HepG2 (cell line): Measurements from ENCODE around the gene CAMSAP3. TPM values are rescaled to one million over a fixed set of nuclear protein-coding genes. Genes with fewer than 3 reads are reported as not detected.
A peak's percentile ranks its signal among the peaks of the same experiment; 100 is the strongest.

ENCODE experiments used
- AKAP8 ChIP-seq: sonication (generic); formaldehyde crosslinking; IDR thresholded peaks from 2 replicates; pipeline ENCODE4 v1.5.1; 2020; ENCODE audit warnings: mild to moderate bottlenecking, missing genetic modification reagents
- BRD4 ChIP-seq: sonication (generic); formaldehyde crosslinking; IDR thresholded peaks from 2 replicates; pipeline ENCODE4 v1.4.0; 2020; ENCODE audit warnings: missing genetic modification reagents
- CERS6 ChIP-seq: sonication (generic); formaldehyde crosslinking; IDR thresholded peaks from 2 replicates; pipeline ENCODE4 v1.5.0; 2020; ENCODE audit warnings: missing genetic modification reagents
- FOSL1 ChIP-seq: sonication (generic); formaldehyde crosslinking; IDR thresholded peaks from 2 replicates; pipeline ENCODE4 v1.9.0; 2021; ENCODE audit warnings: missing genetic modification reagents, borderline replicate concordance
- HMGXB3 ChIP-seq: sonication (generic); formaldehyde crosslinking; IDR thresholded peaks from 2 replicates; pipeline ENCODE4 v1.4.0; 2020; ENCODE audit warnings: missing genetic modification reagents, borderline replicate concordance
- NFIB ChIP-seq: sonication (generic); formaldehyde crosslinking; IDR thresholded peaks from 2 replicates; pipeline ENCODE4 v1.9.0; 2021; ENCODE audit warnings: missing genetic modification reagents, mild to moderate bottlenecking, borderline replicate concordance
- PRDM4 ChIP-seq: sonication (generic); formaldehyde crosslinking; IDR thresholded peaks from 2 replicates; pipeline ENCODE4 v1.9.0; 2021; ENCODE audit warnings: missing genetic modification reagents, borderline replicate concordance
- REPIN1 ChIP-seq: sonication (generic); formaldehyde crosslinking; IDR thresholded peaks from 2 replicates; pipeline ENCODE4 v1.8.0; 2022; ENCODE audit warnings: missing genetic modification reagents, low read depth, mild to moderate bottlenecking, borderline replicate concordance
- SATB2 ChIP-seq: sonication (generic); formaldehyde crosslinking; IDR thresholded peaks from 2 replicates; pipeline ENCODE4 v1.5.0; 2020; ENCODE audit warnings: missing genetic modification reagents
- SRSF4 ChIP-seq: fragments of 200-400 bp; formaldehyde crosslinking; IDR thresholded peaks from one replicate; pipeline ENCODE4 v1.6.1; 2018; ENCODE audit warnings: mild to moderate bottlenecking, low read depth, low read length, moderate library complexity; ENCODE audit not compliant: poor library complexity, severe bottlenecking
- THAP11 ChIP-seq: IDR thresholded peaks from 2 replicates; pipeline ENCODE4 v1.6.1; 2016; ENCODE audit warnings: missing biosample characterization, missing genetic modification reagents
- ZFYVE20 ChIP-seq: sonication (generic); formaldehyde crosslinking; IDR thresholded peaks from 2 replicates; pipeline ENCODE4 v1.8.0; 2023; ENCODE audit warnings: low read depth, mild to moderate bottlenecking, moderate library complexity, missing genetic modification reagents, borderline replicate concordance
- ZNF180 ChIP-seq: sonication (generic); formaldehyde crosslinking; IDR thresholded peaks from 2 replicates; pipeline ENCODE4 v1.4.0; 2020; ENCODE audit warnings: low read depth, missing genetic modification reagents, borderline replicate concordance
- ZNF382 ChIP-seq: sonication (generic); formaldehyde crosslinking; IDR thresholded peaks from 2 replicates; pipeline ENCODE4 v1.5.0; 2020; ENCODE audit warnings: missing genetic modification reagents, mild to moderate bottlenecking, borderline replicate concordance
- ZNF513 ChIP-seq: sonication (generic); formaldehyde crosslinking; conservative IDR thresholded peaks from 2 replicates; pipeline ENCODE4 v1.5.0; 2020; ENCODE audit warnings: missing genetic modification reagents
- ZNF570 ChIP-seq: sonication (generic); formaldehyde crosslinking; IDR thresholded peaks from 2 replicates; pipeline ENCODE4 v1.4.0; 2020; ENCODE audit warnings: mild to moderate bottlenecking, missing genetic modification reagents, borderline replicate concordance
- ZNF605 ChIP-seq: sonication (generic); formaldehyde crosslinking; IDR thresholded peaks from 2 replicates; pipeline ENCODE4 v1.8.0; 2022; ENCODE audit warnings: mild to moderate bottlenecking, missing genetic modification reagents
- ZNF709 ChIP-seq: sonication (generic); formaldehyde crosslinking; IDR thresholded peaks from 2 replicates; pipeline ENCODE4 v1.5.0; 2020; ENCODE audit warnings: mild to moderate bottlenecking, missing genetic modification reagents
- ZNF781 ChIP-seq: sonication (generic); formaldehyde crosslinking; IDR thresholded peaks from 2 replicates; pipeline ENCODE4 v1.5.1; 2020; ENCODE audit warnings: borderline replicate concordance, mild to moderate bottlenecking, missing genetic modification reagents; ENCODE audit errors: not compliant biosample characterization
- polyA plus RNA-seq, 8 experiments: library from polyadenylated mRNA; depleted of rRNA in 3 of 8; stranded (reverse) in 7 of 8; unstranded in 1 of 8; fragments of >200 nt; fragmentation: Illumina TruSeq in 4 of 8; extraction: Trizol in 4 of 8; gene quantifications; 2 replicates each; pipeline versions ENCODE4 v1.2.1 to v1.2.3, GENCODE V29; 2011 to 2016; ENCODE audit warnings: low read depth in 4 of 8, missing spikeins in 1 of 8, mixed read lengths in 1 of 8; ENCODE audit not compliant: insufficient read depth in 1 of 8
- total RNA-seq, 5 experiments: library from RNA; depleted of rRNA; stranded (reverse); fragments of >200 nt; fragmentation: Illumina TruSeq; extraction: Trizol; gene quantifications; 2 replicates each; pipeline ENCODE4 v1.2.3, GENCODE V29; 2016; ENCODE audit warnings: low read depth in 1 of 5

CAMSAP3 gene
- total and polyA plus RNA-seq, 2 of the 13 experiments (the other 11 are each of a cell fraction or from before 2014, with no cell fraction given) = 10.8 to 11.8 TPM

GRCh38 chr19:7562646-7563393 is 32.8 kb upstream of the CAMSAP3 start (continued):
- TF ChIP-seq PRDM4 (CRISPR knock-in tag) (peak; percentile 97), ZNF382 (CRISPR knock-in tag) (no peak), FOSL1 (peak; percentile 79), NFIB (CRISPR knock-in tag) (no peak), CERS6 (CRISPR knock-in tag) (peak; percentile 98), BRD4 (CRISPR knock-in tag) (no peak), REPIN1 (no peak), ZNF605 (peak; percentile 98), SRSF4 (no peak), ZNF781 (CRISPR knock-in tag) (peak; percentile 99), ZNF570 (CRISPR knock-in tag) (0 out of 2 replicates have a peak, but pooled peaks have one; percentile 77), ZNF180 (CRISPR knock-in tag) (peak; percentile 97; the same call in 1 of the 2 replicates), HMGXB3 (peak; percentile 97), SATB2 (CRISPR knock-in tag) (peak; percentile 99), ZNF513 (CRISPR knock-in tag) (no peak), AKAP8 (CRISPR knock-in tag) (peak; percentile 77; the same call in 1 of the 2 replicates), THAP11 (peak; percentile 76), ZFYVE20 (CRISPR knock-in tag) (peak; percentile 99), ZNF709 (CRISPR knock-in tag) (peak; percentile 96)
